ENCODE data around the gene ZNF792.
A peak's percentile ranks its signal among the peaks of the same experiment; 100 is the strongest.
"Not testable (repeated sequence)": the region's sequence is repeated elsewhere in the genome, so short reads cannot be mapped to it uniquely, and the experiment has no call there.

The ZNF792 gene

GRCh38 chr19:34999498-35000337, 35.7 kb upstream of the ZNF792 start, which contains the start of gene GRAMD1A:
TSS of gene GRAMD1A (plus strand) at chr19:35000323. CDS start at chr19:35000479, 156 bp downstream.
- DNase-seq (ENCODE audit: low read depth): peak; percentile 50
- peak within 1 kb of the TSS; percentile 81 for H3K4me3 ChIP-seq (ENCODE audit: low read depth, low read length)

GRCh38 chr19:34998777-34999497, 34.9 kb upstream of the ZNF792 start:
- H3K4me3 ChIP-seq (ENCODE audit: low read depth, low read length): peak overlapping the region; percentile 81
- no peak for DNase-seq (ENCODE audit: low read depth)

- DNase-seq (ENCODE audit: low read depth); H3K4me3 ChIP-seq (ENCODE audit: low read depth, low read length): not testable (repeated sequence)
These were observed 34.2 kb upstream of the ZNF792 start for GRCh38 chr19:34998224-34998623.

- no peak for DNase-seq (ENCODE audit: low read depth)
- H3K4me3 ChIP-seq (ENCODE audit: low read depth, low read length): no peak overlapping the region
These were observed 33.1 kb upstream of the ZNF792 start for GRCh38 chr19:34997071-34997617.

GRCh38 chr19:34995551-34995950, 31.5 kb upstream of the ZNF792 start:
- no peak overlapping the region for H3K4me3 ChIP-seq (ENCODE audit: low read depth, low read length)
- no peak for DNase-seq (ENCODE audit: low read depth)

- H3K4me3 ChIP-seq (ENCODE audit: low read depth, low read length): no peak overlapping the region
- DNase-seq (ENCODE audit: low read depth): no peak
These were observed 30.9 kb upstream of the ZNF792 start for GRCh38 chr19:34994643-34995541.

- DNase-seq (ENCODE audit: low read depth): no peak
- H3K4me3 ChIP-seq (ENCODE audit: low read depth, low read length): no peak overlapping the region
These were observed 30.2 kb upstream of the ZNF792 start for GRCh38 chr19:34994286-34994642.

GRCh38 chr19:34992582-34992981, 28.6 kb upstream of the ZNF792 start:
- not testable (repeated sequence) for DNase-seq (ENCODE audit: low read depth); H3K4me3 ChIP-seq (ENCODE audit: low read depth, low read length)

- DNase-seq (ENCODE audit: low read depth): no peak
- no peak overlapping the region for H3K4me3 ChIP-seq (ENCODE audit: low read depth, low read length)
These were observed 27.7 kb upstream of the ZNF792 start for GRCh38 chr19:34991542-34992333.

GRCh38 chr19:34990578-34991192, 26.7 kb upstream of the ZNF792 start:
- no peak overlapping the region for H3K4me3 ChIP-seq (ENCODE audit: low read depth, low read length)
- no peak for DNase-seq (ENCODE audit: low read depth)

GRCh38 chr19:34989298-34989697, 25.3 kb upstream of the ZNF792 start:
- no peak overlapping the region for H3K4me3 ChIP-seq (ENCODE audit: low read depth, low read length)
- DNase-seq (ENCODE audit: low read depth): no peak

GRCh38 chr19:34988119-34988518, 24.1 kb upstream of the ZNF792 start:
- DNase-seq (ENCODE audit: low read depth): no peak
- no peak overlapping the region for H3K4me3 ChIP-seq (ENCODE audit: low read depth, low read length)

- H3K4me3 ChIP-seq (ENCODE audit: low read depth, low read length): no peak overlapping the region
- no peak for DNase-seq (ENCODE audit: low read depth)
These were observed 21.4 kb upstream of the ZNF792 start for GRCh38 chr19:34985249-34986022.

- DNase-seq (ENCODE audit: low read depth): no peak
- H3K4me3 ChIP-seq (ENCODE audit: low read depth, low read length): no peak overlapping the region
These were observed 20.3 kb upstream of the ZNF792 start for GRCh38 chr19:34984287-34984686.

GRCh38 chr19:34983786-34984185, 19.8 kb upstream of the ZNF792 start:
- no peak overlapping the region for H3K4me3 ChIP-seq (ENCODE audit: low read depth, low read length)
- DNase-seq (ENCODE audit: low read depth): no peak

GRCh38 chr19:34982275-34982674, 18.2 kb upstream of the ZNF792 start:
- H3K4me3 ChIP-seq (ENCODE audit: low read depth, low read length): no peak overlapping the region
- no peak for DNase-seq (ENCODE audit: low read depth)

- no peak overlapping the region for H3K4me3 ChIP-seq (ENCODE audit: low read depth, low read length)
- no peak for DNase-seq (ENCODE audit: low read depth)
These were observed 16.0 kb upstream of the ZNF792 start for GRCh38 chr19:34979819-34980640.
